Activated CD4-positive, alpha-beta T cell treated with anti-CD3 and anti-CD28 coated beads for 48 hours (primary cell): ENCODE data around the gene ADGRG3.
A peak's percentile ranks its signal among the peaks of the same experiment; 100 is the strongest.

Source experiments
- DNase-seq: peaks from one replicate; pipeline ENCODE4 v3.0.0-alpha.2; 2020

ADGRG3 gene

GRCh38 chr16:57630931-57631845, 36.9 kb upstream of the ADGRG3 start:
- DNase-seq: no peak

GRCh38 chr16:57632568-57632967, 35.5 kb upstream of the ADGRG3 start:
- DNase-seq: no peak

- no peak for DNase-seq
Observed at GRCh38 chr16:57633383-57634064, 34.6 kb upstream of the ADGRG3 start.

DNA sequence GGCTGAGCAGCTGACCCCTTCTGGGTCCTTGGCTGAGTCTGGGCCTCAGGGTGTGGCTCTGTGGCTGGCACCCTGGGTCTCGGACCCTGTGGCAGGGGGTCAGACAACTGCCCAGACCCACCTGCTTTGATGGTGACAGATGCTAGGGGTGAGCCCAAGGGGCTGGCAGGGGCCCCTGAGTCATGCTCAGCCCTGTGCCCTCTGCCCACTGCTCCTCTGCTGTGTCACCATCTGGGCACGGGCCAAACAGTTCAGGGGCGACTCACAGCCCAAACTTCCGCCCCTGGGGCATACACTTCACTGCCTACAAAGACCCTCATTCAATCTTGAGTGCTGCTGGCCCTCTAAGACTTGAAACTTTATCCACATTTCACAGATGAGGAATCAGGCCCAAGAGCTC, 33.9 kb upstream of the ADGRG3 start:
- no peak for DNase-seq

DNA sequence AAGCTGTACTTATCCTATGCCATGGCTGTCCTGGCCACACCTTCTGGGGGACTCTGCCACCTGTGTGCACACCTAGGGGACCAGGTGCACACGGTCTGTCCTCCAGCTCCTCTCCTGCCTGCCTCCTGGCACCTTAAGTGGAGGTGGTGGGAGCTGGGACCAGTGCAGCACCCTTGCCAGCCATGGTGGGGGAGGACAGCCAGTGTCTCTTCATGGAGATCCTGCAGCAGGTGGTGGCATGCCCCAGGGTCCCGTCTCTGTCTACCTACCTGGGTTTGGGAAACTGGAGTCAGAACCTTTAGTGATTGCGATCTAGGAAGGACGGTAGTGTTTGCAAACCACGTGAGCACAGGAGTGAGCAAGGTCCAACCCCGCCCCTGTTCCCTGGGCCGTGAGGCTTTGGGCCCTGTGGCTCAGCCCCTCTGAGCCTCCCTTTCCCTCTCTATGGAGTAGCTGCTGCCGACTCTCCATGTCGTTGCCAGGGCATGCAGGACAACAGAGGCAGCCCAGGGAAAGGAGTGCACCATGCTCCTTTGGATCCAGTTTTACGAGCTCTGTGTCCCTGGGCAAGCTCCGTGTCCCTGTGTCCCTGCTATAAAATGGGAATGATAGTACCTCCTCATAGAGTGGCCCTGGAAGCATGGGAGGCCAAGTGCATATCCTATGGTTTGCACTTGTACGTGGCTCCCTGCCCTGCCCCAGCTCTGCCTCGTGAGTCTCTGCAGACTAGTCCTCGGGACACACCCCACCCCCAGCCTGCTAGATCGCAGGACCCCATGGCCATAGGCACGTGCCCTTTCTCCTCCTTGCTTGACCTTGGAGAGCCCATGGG, 32.6 kb upstream of the ADGRG3 start:
- no peak for DNase-seq

GRCh38 chr16:57636184-57636583, 31.9 kb upstream of the ADGRG3 start:
- DNase-seq: no peak

DNA sequence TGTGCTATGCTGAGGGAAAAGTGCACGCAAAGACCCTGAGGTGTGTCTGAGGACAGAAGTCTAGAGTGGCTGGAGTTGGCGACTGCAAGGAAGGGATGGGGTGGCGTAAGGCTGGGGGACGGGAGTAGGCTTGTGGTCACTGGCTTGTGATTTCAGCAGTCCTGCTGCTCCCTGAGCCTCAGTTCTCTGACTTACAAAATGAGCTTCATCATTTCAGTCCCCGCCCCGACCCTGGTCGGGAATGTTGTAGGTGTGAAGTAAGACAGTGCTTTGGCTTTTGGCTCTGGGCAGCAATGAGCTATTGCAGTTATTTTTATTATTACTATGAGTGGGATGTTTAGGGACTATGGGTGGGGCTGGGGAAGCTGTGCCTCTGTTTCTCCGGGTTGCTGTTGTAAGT, 31.1 kb upstream of the ADGRG3 start:
- DNase-seq: no peak

DNA sequence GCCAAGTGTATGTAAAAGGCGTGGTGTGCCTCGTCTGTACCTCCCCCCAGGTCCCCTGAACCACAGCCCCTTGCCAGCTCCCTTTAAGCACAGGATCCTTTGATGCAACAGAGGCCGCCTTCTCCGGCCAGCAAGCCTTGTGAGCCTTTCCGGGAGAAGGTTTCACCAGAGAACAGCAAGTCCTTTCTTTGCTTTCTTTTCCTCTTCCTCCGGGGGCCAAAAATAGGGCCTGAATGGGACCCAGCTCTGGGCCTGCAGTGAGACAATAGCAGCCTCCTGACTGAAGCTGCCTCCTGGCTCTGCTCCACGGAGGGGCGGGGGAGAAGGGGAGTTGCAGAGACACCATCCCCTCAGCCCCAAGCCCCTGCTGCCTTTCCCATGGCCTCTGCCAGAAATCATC, 30.7 kb upstream of the ADGRG3 start:
- DNase-seq: no peak

GRCh38 chr16:57637965-57638364, 30.1 kb upstream of the ADGRG3 start:
- DNase-seq: no peak

DNA sequence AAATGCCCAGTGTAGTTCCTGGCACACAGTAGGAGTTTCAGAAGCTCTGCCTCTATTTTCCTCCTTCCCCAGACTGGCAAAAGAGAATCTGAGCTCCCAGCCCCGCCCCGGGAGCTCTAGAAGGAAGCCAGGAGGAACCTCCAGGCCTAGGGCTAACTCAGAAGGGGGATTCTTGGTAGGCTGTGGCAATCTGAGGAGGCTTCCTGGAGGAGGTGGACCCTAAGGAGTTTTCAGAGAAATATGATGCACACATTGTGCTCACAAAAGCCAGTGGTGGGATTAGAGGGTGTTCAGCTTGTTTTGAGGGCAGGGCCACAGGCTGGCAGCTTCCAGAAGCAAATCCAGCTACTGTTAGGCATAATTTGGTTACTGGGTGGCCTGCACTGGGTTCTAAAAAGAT, 29.7 kb upstream of the ADGRG3 start:
- no peak for DNase-seq

- DNase-seq: peak; percentile 26
Observed at GRCh38 chr16:57639172-57639887, 28.8 kb upstream of the ADGRG3 start.

DNA sequence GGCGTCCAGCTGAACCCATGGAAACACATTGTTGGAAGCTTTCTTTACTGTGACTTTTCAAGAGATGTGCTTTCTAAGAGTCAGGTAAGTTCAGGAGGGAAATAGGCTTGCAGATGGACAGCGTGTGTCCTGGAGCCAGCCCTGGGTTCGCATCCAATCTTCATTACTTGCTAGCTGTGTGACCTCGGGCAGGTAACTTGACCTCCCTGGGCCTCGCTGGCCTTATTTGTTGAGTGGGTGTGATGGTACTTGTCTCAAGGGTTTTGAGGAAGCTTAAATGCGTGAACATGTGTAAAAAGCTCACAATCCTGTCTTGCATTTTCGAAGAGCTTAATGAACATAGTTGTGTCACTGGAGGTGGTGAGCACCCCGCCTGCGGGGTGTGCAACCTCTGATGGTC, 27.9 kb upstream of the ADGRG3 start:
- DNase-seq: no peak

DNA sequence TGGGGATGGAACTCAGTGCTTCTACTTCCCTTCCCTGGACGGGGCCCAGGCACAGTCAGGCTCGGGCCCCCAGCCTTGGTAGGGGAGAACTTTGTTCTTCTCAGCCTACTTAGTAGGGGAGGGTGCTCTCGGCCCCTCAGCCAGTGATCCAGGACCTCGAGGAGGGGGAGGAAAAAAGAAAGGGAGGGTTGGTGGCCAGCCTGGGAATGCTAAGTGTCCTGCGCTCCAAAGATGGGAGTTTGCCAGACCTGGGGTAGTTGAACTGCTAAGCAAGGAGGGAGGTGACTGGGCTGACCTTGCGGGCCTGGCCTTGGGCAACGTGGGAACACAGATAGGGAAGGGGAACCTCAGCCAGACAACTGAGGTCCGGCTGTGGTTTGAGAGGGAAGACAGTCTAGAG, 27.5 kb upstream of the ADGRG3 start:
- no peak for DNase-seq

DNA sequence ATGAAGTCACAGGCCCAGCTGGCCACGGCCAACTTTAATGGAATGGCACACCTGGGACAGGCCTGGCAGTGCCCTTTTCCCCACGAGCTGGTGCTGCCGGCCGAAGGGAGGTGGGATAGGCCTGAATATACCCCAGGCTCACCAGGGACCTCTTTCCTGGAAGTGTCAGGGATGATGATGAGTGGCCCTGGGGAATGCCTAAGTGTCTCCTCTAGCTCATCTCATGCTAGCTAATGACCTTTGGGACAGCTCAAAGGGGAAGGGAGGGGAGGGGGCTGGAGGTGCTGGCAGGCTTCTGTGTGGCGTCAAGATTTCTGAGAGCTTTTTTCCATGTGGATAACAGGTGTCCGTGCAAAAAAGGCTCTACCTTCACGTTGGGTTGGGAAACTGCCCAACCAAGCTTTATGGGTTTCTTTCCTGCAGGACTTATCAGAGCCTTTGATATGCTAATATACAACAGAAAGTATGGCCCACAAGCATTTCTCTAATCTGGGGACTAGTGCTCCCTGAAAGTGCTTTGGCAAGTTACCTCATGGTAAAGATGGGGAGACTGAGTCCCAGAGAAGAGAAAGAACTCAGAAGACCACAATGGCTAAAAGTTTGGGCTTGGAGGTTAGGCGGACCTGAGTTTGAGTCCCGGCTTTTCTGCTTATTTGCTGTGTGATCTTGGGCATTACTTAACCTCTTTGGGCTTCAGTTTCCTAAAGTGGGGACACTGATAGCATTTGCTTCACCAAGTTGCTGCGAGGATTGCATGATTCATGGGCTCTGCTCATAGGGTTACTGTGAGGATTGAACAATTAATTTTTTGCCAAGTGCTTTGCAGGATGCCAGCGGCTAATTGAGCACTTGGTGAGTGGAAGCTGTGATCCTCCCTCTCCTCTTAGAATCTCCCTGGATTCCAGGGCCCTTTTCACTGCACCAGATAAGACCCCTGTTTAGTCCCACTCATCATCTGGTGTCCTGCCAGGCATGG, 25.7 kb upstream of the ADGRG3 start:
- DNase-seq: no peak

DNA sequence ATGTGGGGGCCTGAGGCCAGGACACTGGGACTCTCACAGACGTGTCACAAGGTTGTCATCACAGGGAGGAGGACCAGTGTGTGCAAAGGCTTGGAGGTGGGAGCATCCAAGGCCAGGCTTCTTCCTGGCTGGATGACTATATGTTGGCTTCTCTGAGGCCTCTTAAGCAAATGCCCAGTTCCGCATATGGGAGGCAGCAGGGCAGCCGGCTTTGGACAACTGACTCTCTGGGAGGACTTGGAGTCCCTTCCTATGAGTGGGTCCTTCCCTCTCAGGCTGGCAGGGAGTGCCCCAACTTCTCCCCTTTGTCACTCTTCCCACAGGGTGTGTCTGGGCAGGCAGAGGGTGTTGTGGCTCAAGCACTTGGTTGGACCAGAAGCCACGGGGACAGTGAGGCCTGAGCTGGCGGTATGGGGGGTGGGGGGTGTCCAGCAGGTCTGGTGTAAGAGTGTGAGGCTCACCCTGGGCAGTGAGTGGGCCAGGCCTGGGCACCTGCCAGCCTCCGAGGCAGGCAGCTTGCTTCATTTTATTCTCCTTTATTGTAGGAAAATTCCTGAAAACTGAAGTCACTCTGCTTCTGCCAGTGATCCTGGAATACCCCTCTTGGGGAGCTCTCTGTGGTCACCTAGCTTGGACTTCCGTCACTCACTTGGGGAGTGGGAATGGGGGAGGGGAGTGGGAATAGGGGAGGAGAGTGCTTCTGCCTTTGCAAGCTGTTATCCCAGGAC, 24.8 kb upstream of the ADGRG3 start:
- DNase-seq: no peak

- DNase-seq: no peak
Observed at GRCh38 chr16:57643910-57644309, 24.2 kb upstream of the ADGRG3 start.

GRCh38 chr16:57644383-57645014, 23.6 kb upstream of the ADGRG3 start:
- no peak for DNase-seq

- DNase-seq: no peak
Observed at GRCh38 chr16:57645169-57645568, 22.9 kb upstream of the ADGRG3 start.

GRCh38 chr16:57645691-57646387, 22.3 kb upstream of the ADGRG3 start:
- no peak for DNase-seq
